Measurements from ENCODE around the gene ITK.

Gene ITK

GRCh38 chr5:157159209-157159751 lies 21.4 kb upstream of the ITK start:
- TF ChIP-seq RAD21 (IDR thresholded peaks at IDR 0.05; ENCODE audit: low read depth) (no peak), REST (IDR thresholded peaks at IDR 0.05; ENCODE audit: low read depth) (no peak), EGR1 (IDR thresholded peaks at IDR 0.05) (no peak), CEBPB (IDR thresholded peaks at IDR 0.05) (no peak), NFIC (IDR thresholded peaks at IDR 0.05) (no peak), TAF1 (IDR thresholded peaks at IDR 0.05; ENCODE audit: low read depth) (no peak), USF1 (IDR thresholded peaks at IDR 0.05) (no peak), TEAD4 (IDR thresholded peaks at IDR 0.05) (no peak), YY1 (IDR thresholded peaks at IDR 0.05; ENCODE audit: low read depth) (no peak), FOXM1 (IDR thresholded peaks at IDR 0.05; ENCODE audit: borderline replicate concordance, low read depth) (no peak), TCF12 (IDR thresholded peaks at IDR 0.05; ENCODE audit: low read depth) (no peak), ZBTB7A (IDR thresholded peaks at IDR 0.05; ENCODE audit: low read depth) (no peak)

GRCh38 chr5:157160001-157160400 lies 20.6 kb upstream of the ITK start:
- TF ChIP-seq NFIC (IDR thresholded peaks at IDR 0.05) (no peak), YY1 (IDR thresholded peaks at IDR 0.05; ENCODE audit: low read depth) (no peak), REST (IDR thresholded peaks at IDR 0.05; ENCODE audit: low read depth) (no peak), EGR1 (IDR thresholded peaks at IDR 0.05) (no peak), CEBPB (IDR thresholded peaks at IDR 0.05) (no peak), ZBTB7A (IDR thresholded peaks at IDR 0.05; ENCODE audit: low read depth) (no peak), TCF12 (IDR thresholded peaks at IDR 0.05; ENCODE audit: low read depth) (no peak), RAD21 (IDR thresholded peaks at IDR 0.05; ENCODE audit: low read depth) (no peak), USF1 (IDR thresholded peaks at IDR 0.05) (no peak), CREB1 (IDR thresholded peaks at IDR 0.05; ENCODE audit: low read depth) (no peak), MAX (IDR thresholded peaks at IDR 0.05) (no peak), EP300 (IDR thresholded peaks at IDR 0.05; ENCODE audit: borderline replicate concordance) (no peak)

GRCh38 chr5:157161996-157162395 lies 18.6 kb upstream of the ITK start:
- TF ChIP-seq CEBPB (IDR thresholded peaks at IDR 0.05) (no peak), TCF12 (IDR thresholded peaks at IDR 0.05; ENCODE audit: low read depth) (no peak), YY1 (IDR thresholded peaks at IDR 0.05; ENCODE audit: low read depth) (no peak), RAD21 (IDR thresholded peaks at IDR 0.05; ENCODE audit: low read depth) (no peak), REST (IDR thresholded peaks at IDR 0.05; ENCODE audit: low read depth) (no peak), TAF1 (IDR thresholded peaks at IDR 0.05; ENCODE audit: low read depth) (no peak), CREB1 (IDR thresholded peaks at IDR 0.05; ENCODE audit: low read depth) (no peak), EGR1 (IDR thresholded peaks at IDR 0.05) (no peak)

GRCh38 chr5:157162919-157163510 lies 17.6 kb upstream of the ITK start:
- no peak for TF ChIP-seq YY1 (IDR thresholded peaks at IDR 0.05; ENCODE audit: low read depth)
- no peak for TF ChIP-seq USF1 (IDR thresholded peaks at IDR 0.05)
- TF ChIP-seq REST (IDR thresholded peaks at IDR 0.05; ENCODE audit: low read depth) = no peak
- TF ChIP-seq RAD21 (IDR thresholded peaks at IDR 0.05; ENCODE audit: low read depth) = no peak
- no peak for TF ChIP-seq EP300 (IDR thresholded peaks at IDR 0.05; ENCODE audit: borderline replicate concordance)
- TF ChIP-seq ZBTB7A (IDR thresholded peaks at IDR 0.05; ENCODE audit: low read depth) = no peak
- no peak for TF ChIP-seq EGR1 (IDR thresholded peaks at IDR 0.05)
- no peak for TF ChIP-seq TEAD4 (IDR thresholded peaks at IDR 0.05)

Data from Ishikawa (cell line).